Measurements from ENCODE around the gene HEXD.
"Not testable (repeated sequence)": the region's sequence is repeated elsewhere in the genome, so short reads cannot be mapped to it uniquely, and the experiment has no call there.

Gene HEXD

DNA sequence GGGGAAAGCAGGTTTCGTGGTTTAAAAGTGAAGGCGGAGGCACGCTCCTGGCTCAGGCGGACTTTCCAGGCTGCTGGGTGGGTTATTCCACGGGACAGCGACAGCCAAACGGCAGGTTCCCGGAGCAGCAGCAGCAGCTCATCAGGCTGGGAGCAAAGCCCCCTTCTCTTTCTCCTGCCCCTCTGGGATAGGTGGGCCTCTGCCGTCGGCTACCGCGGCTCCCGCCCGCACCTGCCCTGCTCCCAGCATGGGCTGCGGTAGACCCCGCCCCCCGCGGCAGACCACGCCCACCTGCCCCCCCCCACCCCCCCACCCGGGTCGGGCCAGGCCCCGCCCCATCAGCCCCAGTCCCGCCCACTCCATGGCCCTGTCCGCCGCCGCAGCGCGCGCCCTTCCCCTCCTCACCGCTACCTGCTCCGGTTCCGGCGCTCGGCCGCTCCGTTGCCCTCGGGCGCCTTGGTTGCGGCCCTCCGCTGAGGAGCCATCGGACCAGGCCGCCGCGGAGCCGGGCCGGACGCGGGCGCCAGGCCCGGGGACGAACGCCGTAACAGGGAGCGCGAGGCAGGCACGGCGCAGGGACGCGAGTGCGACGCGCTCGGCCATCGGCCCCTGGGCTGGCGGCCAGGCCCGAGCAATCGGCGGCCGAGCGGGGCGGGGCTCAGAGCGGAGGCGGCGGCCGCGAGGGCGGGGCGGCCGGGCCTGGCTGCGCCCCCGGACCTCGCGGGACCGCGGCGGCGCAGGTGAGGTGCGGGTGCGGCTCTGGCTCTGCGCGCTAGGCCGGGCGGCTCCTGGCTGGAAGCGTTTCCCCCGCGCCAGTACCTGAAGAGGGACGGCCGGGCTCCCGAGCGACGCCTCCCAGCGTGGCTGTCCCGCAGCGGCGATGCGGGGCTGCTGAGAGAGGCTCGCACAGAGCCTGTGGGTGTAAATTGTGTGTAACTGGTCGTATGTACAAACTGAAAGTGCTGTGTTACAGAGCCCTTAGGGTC, at the start of gene HEXD, which contains the start of gene OGFOD3:
HEXD (plus strand) TSS at position 347 of the 986 bp plus-strand sequence. CDS start 1,453 bp downstream, outside the sequence.
OGFOD3 (minus strand) TSS at position 586 of the 986 bp plus-strand sequence; CDS start at position 485, 101 bp downstream.
- DNase-seq (ENCODE audit: low spot score): peak; percentile 84

DNA sequence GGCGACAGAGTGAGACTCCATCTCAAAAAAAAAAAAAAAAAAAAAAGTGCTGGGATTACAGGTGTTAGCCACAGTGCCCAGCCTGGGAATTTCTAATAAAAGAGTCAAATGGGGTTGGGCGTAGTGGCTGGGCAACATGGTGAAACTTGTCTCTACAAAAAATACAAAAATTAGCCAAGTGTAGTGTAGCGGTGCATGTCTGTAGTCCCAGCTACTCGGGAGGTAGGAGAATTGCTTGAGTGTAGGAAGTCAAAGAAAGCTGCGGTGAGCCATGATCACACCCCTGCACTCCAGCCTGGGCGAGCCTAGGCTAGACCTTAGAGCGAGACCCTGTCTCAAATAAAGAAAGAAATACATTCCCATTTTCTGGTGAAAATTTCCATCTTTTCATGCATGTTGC, 48.9 kb upstream of the HEXD start:
- no peak for DNase-seq (ENCODE audit: low spot score)

DNA sequence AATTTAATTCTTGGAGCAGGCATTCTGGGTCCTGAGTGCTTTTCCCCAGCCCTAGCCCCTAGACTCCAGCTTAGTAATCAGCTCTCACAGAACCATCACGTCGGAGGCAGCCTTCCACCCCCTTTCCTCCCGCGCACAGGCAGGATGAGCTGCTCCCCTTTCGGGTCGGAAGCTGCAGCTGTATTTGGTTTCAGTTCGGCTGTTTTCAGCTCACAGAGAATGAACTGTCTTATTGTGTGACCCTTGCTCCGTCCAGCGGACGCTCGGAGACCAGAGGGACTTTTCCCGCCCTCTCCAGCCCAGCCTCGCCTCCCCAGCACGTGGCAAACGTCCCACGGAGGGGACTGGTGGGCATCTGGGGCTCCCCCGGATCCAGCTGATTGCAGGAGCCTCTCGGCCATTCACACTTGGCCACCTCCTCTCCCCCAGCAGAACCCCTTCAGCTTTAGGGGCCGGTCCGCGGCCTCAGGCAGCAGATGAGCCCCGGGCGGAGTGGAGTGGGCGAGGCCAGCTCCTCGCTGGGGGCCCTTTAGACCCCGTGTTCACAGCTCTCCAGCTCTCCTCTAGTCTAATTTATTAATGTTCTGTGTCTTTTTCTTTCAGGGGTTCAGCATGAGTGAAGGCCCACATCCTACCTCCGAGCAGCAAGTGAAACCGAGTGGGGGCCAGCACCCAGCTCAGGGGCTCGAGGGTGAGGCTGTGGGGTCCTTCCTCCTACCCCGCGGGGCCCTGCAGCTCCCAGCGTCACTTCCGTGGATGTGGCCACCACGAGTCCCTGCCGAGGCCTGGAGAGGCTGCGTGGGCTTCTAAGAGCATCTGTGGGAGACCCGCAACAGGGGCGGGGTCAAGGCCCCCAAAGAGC, 47.4 kb upstream of the HEXD start:
- DNase-seq (ENCODE audit: low spot score): no peak

DNA sequence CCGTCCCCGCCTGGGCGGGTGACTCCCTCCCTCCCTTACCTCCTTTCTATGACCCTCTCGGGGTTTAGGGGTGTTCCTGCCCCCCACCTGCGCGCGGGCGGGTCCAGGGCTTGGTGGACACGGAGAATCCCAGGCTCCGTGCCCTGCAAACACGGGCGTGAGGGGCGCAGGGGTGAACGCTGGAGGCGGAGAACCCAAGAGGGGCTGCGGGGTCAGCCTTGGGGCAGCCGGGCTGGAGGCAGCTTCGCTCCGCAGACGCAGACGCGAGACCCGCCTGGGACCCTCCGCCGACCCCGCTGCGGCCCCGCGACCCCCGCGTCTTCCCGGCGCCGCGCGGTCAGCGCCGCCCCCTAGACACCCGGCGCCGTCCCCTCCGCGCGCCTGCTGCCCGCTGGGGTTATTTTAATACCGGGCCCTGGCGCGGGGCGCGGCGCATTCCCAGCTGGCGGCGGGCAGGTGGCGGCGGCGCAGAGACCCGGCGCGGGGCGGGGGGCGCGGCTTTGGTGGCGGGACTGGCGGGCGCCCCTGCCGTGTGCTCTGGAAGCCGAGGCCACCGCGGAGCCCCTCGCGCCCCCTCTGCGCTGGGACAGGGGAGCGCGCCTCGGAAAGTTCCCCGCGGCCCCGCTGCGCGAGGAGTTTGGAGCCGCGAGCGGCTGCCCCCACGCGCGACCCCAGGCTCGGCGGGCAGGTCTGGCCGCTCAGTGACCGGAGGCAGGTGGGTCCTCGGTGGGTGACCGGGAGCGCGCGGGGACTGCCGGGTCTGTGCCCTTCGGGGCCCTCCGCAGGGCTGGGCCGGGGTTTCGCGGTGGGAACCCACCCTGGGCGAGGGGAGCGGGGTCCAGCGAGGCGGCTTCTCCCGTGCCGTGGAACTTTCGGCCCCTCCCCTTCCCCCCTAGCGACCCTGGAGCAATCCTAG, 46.6 kb upstream of the HEXD start, which contains the start of gene UTS2R:
UTS2R (plus strand) TSS at position 433 of the 916 bp plus-strand sequence. CDS start 2,560 bp downstream, outside the sequence.
- no peak for DNase-seq (ENCODE audit: low spot score)

DNA sequence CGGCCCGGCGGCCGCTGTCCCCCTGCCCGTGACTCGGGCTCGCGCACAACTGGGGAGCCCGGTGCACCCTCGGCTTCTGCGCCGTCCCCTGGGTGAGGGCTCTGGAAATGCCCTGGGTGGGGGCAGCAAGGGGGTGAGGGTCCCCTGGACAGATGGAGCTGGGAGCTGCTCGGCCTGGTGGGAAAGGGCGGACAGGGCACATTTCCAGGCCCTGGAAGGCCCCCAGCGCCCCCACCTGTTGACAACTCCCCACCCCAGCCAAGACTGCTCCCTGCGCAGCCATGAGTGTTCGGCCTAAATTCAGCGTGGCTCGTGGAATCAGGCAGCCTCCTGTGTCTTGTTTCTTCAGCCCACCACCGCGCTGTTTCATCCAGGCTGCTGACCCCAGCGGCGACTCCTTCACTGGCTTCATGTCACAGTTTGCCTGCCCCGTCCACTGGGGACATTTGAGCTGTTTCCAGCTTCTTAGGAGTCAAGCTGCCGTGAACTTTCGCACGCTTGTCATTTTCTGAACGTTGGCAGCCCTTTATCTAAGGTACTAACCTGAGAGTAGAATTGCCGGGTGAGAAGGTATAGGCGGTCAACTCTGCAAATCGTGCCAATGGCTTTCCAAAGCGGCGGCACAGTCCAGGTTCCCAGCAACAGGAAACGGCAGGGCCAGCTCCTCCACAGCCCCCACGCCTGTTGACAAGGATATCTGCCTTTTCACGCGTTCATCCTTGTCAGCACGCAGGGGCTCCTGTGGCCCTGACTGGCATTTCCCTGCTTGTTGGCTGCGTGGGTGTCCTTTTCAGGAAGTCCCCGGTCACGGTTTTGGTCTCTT, 45.7 kb upstream of the HEXD start:
- no peak for DNase-seq (ENCODE audit: low spot score)

DNA sequence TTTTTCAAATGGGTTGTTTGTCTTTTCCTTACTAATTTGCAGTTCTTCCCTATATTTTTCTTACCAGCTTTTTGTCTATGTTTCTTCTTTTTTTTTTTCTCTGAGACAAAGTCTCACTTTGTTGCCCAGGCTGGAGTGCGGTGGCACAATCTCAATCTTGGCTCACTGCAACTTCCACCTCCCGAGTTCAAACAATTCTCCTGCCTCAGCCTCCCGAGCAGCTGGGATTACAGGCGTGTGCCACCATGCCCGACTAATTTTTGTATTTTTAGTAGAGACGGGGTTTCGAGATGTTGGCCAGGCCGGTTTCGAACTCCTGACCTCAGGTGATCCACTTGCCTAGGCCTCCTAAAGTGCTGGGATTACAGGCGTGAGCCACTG, 45.1 kb upstream of the HEXD start:
- not testable (repeated sequence) for DNase-seq (ENCODE audit: low spot score)

DNA sequence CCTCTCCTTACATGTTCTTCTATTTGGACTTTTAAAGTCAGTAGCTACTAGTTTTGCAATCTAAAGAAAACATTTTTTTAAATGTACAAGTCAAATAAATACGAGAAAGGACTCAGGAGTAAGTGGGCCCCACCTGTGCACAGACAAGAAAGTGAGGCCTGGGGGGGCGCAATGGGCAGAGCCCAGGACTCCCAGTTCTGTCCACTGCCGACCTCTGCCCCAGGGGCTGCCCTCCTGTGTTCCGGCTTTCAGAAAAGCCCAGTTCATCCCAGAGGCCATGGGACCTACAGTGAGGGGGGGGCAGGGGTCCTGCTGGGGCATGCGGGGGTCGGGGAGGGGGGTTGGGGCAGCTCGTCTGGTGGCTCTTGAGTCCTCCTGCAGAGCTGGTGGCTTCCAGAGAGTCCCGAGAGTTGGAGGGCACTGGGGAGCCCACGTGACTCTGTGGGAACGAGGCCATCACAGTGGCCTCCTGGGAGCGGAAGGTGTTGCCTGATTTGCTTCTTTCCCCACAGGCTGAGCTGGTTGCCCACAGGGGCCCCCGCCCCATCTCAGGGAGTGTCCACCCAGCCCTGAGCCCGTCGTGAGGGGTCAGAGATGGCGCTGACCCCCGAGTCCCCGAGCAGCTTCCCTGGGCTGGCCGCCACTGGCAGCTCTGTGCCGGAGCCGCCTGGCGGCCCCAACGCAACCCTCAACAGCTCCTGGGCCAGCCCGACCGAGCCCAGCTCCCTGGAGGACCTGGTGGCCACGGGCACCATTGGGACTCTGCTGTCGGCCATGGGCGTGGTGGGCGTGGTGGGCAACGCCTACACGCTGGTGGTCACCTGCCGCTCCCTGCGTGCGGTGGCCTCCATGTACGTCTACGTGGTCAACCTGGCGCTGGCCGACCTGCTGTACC, 44.2 kb upstream of the HEXD start:
- DNase-seq (ENCODE audit: low spot score): no peak

DNA sequence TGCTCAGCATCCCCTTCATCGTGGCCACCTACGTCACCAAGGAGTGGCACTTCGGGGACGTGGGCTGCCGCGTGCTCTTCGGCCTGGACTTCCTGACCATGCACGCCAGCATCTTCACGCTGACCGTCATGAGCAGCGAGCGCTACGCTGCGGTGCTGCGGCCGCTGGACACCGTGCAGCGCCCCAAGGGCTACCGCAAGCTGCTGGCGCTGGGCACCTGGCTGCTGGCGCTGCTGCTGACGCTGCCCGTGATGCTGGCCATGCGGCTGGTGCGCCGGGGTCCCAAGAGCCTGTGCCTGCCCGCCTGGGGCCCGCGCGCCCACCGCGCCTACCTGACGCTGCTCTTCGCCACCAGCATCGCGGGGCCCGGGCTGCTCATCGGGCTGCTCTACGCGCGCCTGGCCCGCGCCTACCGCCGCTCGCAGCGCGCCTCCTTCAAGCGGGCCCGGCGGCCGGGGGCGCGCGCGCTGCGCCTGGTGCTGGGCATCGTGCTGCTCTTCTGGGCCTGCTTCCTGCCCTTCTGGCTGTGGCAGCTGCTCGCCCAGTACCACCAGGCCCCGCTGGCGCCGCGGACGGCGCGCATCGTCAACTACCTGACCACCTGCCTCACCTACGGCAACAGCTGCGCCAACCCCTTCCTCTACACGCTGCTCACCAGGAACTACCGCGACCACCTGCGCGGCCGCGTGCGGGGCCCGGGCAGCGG, 43.4 kb upstream of the HEXD start:
- no peak for DNase-seq (ENCODE audit: low spot score)

DNA sequence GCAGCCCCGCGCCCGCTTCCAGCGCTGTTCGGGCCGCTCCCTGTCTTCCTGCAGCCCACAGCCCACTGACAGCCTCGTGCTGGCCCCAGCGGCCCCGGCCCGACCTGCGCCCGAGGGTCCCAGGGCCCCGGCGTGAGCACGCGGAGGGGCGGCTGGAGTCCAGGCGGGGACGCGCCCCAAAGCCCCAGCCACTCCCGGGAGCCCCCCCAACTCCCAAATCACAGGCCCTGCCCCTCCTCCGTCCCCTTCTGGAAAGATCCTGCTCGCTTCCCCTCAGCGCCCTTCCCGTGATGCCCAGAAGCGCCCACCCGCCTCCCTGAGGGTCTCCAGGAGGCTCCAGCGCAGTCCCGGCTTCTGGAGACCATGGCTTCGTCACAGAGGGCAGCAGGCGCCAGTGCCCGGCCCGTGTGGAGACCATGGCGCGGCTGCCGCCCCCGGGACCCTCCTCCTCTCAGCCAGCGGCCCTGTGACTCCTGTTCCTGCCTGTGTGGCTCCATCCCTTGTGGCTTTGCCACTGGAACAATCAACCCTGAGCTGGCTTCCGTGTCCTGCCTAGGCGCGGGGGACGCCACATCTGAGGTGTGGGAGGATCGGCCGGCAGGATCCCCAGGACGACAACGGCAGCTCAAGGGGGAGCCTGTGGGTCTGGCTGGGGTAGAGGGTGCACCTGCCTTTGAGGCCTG, 42.6 kb upstream of the HEXD start:
- DNase-seq (ENCODE audit: low spot score): no peak

DNA sequence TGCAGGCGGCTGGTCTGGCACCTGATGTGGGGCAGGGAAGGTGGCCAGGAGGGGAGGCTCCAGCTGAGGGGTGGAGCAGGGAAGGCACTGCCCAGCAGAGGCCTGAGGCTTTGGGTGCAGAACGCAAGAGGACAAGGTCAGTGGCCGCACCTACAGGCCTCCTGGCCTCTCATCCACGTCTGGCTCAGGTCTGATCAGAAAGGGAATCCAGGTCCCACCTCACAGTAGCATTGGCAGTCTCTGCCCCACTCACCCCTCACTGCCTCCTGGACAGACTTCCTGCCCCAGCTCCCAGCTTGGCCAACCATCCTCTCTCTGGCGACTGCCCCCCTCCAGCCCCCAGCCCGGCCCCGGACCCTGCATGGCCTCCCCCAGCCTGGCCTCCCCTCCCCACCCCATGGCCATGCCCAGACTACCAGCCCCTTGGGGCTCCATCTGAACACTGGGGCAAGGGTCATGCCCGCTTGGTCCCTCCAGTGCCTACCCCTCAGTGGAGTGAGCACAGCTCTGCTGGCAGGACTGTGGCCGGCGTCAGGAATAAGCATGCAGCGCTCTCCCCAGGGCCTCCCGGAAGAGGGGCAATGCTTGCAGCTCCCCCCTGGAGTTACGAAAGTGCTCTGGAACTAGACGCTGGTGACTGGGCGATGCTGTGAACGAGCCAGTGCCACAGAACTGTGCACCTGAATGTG, 42.0 kb upstream of the HEXD start:
- no peak for DNase-seq (ENCODE audit: low spot score)

DNA sequence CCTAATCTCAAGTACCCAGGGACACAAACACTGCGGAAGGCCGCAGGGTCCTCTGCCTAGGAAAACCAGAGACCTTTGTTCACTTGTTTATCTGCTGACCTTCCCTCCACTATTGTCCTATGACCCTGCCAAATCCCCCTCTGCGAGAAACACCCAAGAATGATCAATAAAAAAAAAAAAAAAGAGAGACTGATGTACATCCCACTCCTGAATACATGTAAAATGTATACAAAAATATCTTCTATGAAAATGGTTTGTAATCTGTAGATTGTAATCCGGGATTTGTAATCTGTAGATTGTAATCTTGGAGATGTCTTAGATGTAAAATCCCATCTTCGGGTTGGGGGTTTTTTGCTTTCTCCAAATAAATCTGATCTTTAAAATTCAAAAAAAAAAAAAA, 40.9 kb upstream of the HEXD start:
- DNase-seq (ENCODE audit: low spot score): not testable (repeated sequence)

DNA sequence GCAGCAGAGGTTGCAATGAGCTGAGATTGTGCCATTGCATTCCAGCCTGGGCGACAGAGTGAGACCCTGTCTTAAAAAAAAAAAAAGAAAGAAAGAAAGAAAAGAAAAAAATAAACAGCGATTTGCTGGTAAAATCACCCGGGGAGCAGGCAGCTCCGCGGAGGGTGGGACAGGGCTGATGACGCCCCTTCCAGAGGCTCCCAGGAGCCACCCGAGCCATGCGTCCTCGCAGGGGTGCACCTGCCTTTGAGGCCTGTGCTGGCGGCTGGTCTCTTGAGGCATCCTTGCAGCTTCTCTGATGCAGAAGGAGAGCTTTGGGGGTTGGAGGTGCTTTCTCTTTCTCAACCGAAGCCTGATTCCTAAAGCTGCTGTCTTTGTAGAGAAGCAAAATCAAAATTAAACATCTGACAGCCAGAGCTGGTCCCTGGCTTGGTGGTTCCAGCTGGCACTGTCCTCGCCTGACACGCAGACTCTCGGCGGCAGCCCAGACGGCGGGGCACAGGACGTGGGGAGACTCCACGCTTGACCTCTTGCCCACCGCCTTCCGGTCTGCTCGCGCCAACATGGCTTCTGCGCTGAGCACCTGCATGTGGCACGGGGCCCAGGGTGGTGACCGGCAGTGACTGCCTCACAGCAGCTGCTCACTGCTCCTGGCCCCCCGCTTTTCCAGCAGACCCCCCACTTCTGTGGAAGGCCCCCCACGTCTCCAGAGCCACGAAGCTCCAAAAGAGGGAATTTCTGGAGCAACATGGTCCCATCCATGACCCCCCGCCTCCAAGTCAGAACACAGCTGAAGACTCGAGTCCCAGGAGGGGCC, 40.0 kb upstream of the HEXD start:
- DNase-seq (ENCODE audit: low spot score): no peak

DNA sequence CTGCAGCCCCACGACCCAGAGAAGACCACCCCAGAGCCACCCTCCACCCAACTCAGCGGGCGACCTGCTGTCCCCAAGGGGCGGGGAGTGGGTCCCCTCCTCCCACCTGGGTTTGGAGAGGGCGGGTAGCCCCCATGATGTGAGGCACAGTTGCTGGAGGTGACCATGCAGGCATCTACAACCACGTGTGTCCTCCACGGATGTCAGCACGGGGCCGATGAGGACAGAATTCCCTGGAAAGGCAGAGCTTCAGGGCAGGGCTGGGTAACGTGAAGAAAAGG, 39.5 kb upstream of the HEXD start:
- no peak for DNase-seq (ENCODE audit: low spot score)

DNA sequence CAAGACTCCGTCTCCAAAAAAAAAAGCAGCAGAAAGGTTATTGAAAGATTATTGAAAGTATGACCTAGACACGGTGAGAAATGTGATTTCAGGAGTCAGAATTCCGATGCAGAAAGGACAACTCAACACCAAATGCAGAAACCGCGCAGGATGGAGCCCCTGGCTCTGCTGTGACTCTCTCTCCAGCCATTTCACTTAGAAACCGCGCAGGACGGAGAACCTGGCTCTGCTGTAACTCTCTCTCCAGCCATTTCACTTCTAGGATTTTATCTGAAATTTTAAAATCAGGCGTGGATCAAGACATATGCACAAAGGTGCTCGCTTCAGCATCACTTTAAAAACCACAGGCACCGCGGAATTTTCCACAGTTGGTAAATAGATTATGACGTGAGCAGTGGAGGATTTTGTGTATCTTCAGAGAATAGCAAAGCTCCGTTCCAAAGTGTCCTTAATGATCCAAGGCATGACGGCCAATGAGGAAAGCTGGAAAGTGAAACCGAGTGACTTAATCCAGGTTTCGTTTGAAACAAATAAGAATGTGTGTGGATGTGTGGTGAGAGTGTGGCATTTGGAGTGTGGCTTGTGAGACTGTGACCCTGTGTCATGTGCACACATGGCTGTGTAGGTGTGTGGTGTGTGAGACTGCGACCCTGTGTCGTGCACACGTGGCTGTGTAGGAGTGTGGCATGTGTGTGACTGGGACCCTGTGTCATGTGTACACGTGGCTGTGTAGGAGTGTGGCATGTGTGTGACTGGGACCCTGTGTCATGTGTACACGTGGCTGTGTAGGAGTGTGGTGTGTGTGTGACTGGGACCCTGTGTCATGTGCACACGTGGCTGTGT, 37.1 kb upstream of the HEXD start:
- no peak for DNase-seq (ENCODE audit: low spot score)

DNA sequence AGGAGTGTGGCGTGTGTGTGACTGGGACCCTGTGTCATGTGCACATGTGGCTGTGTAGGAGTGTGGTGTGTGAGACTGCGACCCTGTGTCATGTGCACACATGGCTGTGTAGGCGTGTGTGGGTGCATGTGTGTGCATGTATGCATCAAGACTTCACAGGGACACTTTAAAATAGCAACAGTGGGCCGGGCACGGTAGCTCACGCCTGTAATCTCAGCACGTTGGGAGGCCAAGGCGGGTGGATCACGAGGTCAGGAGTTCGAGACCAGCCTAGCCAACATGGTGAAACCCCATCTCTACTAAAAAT, 36.5 kb upstream of the HEXD start:
- not testable (repeated sequence) for DNase-seq (ENCODE audit: low spot score)

DNA sequence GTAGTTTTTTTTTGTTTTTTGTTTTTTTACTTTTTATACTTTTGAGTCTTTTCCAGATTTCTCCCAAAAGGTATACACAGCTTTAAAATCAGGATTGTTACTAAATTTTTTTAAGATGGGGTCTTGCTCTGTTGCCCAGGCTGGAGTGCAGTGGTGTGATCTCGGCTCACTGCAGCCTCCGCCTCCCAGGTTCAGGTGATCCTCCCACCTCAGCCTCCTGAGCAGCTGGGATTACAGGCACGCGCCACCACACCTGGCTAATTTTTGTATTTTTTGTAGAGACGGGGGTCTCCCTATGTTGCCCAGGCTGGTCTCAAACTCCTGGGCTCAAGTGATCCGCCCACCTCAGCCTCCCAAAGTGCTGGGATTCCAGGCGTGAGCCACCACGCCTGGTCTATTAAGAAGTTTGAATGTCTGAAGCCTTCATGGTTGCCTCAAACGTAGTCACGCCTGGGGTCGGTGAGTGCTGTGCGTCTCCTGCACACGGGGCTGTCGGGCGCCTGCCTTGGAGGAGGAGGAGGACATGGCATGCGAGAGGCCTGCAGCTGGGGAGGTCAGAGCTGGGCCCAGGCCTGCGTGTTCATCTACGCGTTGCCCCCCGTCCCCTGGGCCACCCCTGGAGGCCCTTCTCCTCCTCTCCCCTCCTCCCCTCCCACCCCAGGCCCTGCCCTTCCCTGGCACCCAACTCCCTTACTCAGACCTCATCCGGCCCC, 35.8 kb upstream of the HEXD start:
- not testable (repeated sequence) for DNase-seq (ENCODE audit: low spot score)
